Parathyroid adenoma (tissue), 2 donors: Measurements from ENCODE around the gene ULK2.

Experiments used
- H2AFZ ChIP-seq: fragments of 300-600 bp; sonication (generic); one replicate; pipeline ENCODE4 v1.7.0; 2017; ENCODE audit warnings: antibody characterized with exemption, mild to moderate bottlenecking
- H3K27ac ChIP-seq: fragments of 300-600 bp; sonication (generic); one replicate; pipeline ENCODE4 v1.7.0; 2017
- H3K27me3 ChIP-seq: fragments of 300-600 bp; sonication (generic); one replicate; pipeline ENCODE4 v1.7.0; 2017; ENCODE audit warnings: low read length; ENCODE audit not compliant: control insufficient read depth, insufficient read depth
- H3K36me3 ChIP-seq: fragments of 300-600 bp; sonication (generic); one replicate; pipeline ENCODE4 v1.7.0; 2017; ENCODE audit warnings: low read length; ENCODE audit not compliant: control insufficient read depth, insufficient read depth
- H3K4me1 ChIP-seq: fragments of 300-600 bp; sonication (generic); one replicate; pipeline ENCODE4 v1.7.0; 2017; ENCODE audit warnings: control low read depth
- H3K4me2 ChIP-seq: fragments of 300-600 bp; sonication (generic); one replicate; pipeline ENCODE4 v1.7.0; 2017; ENCODE audit warnings: low read length
- H3K4me3 ChIP-seq: fragments of 300-600 bp; sonication (generic); one replicate; pipeline ENCODE4 v1.7.0; 2017; ENCODE audit warnings: low read depth, low read length
- H3K79me2 ChIP-seq: fragments of 300-600 bp; sonication (generic); one replicate; pipeline ENCODE4 v1.7.0; 2017; ENCODE audit warnings: control low read depth
- H3K9ac ChIP-seq: fragments of 300-600 bp; sonication (generic); one replicate; pipeline ENCODE4 v1.7.0; 2017; ENCODE audit warnings: mild to moderate bottlenecking
- H3K9me3 ChIP-seq: fragments of 300-600 bp; sonication (generic); one replicate; pipeline ENCODE4 v1.7.0; 2017; ENCODE audit warnings: low read length; ENCODE audit not compliant: control insufficient read depth
- CTCF ChIP-seq: fragments of 300-600 bp; sonication (generic); IDR thresholded peaks from one replicate; pipeline ENCODE4 v1.7.0; 2017; ENCODE audit warnings: antibody characterized with exemption, mild to moderate bottlenecking
- donor health status: primary hyperparathyroidism.

ULK2 gene

GRCh38 chr17:19800571-19800970, 67.2 kb downstream of the ULK2 start:
- Histone ChIP-seq H3K4me3 (no peak overlapping the region), H3K4me1 (no peaks in the 10 kb centered on the region), H3K27ac (no peak overlapping the region), H3K79me2 (no peaks in the 10 kb centered on the region), H3K9me3 (no peaks in the 10 kb centered on the region), H3K9ac (no peak overlapping the region), H3K36me3 (no peaks in the 10 kb centered on the region), H3K27me3 (no peaks in the 10 kb centered on the region), H3K4me2 (no peak overlapping the region), H2AFZ (no peak overlapping the region)
- TF ChIP-seq CTCF: no peak

GRCh38 chr17:19799796-19800195, 67.9 kb downstream of the ULK2 start:
- H3K36me3 ChIP-seq: no peaks in the 10 kb centered on the region
- no peak overlapping the region for H3K4me3 ChIP-seq
- no peak overlapping the region for H3K27ac ChIP-seq

GRCh38 chr17:19796457-19796856, 71.3 kb downstream of the ULK2 start:
- no peak overlapping the region for H3K4me2 ChIP-seq
- no peak overlapping the region for H2AFZ ChIP-seq
- no peaks in the 10 kb centered on the region for H3K27me3 ChIP-seq
- H3K9me3 ChIP-seq: no peaks in the 10 kb centered on the region
- no peak for TF ChIP-seq CTCF
- H3K4me3 ChIP-seq: no peak overlapping the region
- no peaks in the 10 kb centered on the region for H3K36me3 ChIP-seq
- no peaks in the 10 kb centered on the region for H3K4me1 ChIP-seq
- H3K27ac ChIP-seq: no peak overlapping the region
- H3K79me2 ChIP-seq: no peaks in the 10 kb centered on the region
- no peak overlapping the region for H3K9ac ChIP-seq

More at GRCh38 chr17:19799796-19800195, 67.9 kb downstream of the ULK2 start:
- Histone ChIP-seq H3K27me3 (no peaks in the 10 kb centered on the region), H3K9ac (no peak overlapping the region), H2AFZ (no peak overlapping the region), H3K4me2 (no peak overlapping the region), H3K9me3 (no peaks in the 10 kb centered on the region), H3K79me2 (no peaks in the 10 kb centered on the region), H3K4me1 (no peaks in the 10 kb centered on the region)
- TF ChIP-seq CTCF: no peak

DNA sequence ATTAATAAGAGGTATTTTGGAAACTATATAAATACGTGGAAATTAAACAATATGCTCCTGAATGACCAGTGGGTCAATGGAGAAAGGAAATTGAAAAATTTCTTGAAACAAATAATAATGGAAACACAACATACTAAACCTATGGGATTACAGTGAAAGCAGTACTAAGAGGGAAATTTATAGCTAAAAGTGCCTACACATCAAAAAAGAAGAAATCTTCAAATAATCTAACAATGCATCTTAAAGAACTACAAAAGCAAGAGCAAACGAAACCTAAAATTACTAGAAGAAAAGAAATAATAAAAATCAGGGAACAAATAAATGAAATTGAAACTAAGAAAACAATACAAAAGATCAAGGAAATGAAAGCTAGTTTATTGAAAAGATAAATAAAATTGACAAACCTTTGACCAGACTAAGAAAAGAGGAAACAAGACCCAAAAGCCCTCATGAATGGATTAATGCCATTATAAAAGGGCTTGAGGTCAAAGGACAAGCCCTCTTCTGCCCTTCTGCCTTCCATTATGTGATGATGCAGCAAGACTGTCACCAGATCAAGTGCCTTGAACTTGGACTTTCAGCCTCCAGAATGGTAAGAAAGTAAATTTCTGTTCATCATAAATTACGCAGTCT, 75.7 kb downstream of the ULK2 start:
- Histone ChIP-seq H3K4me3 (no peak overlapping the region), H3K4me2 (no peak overlapping the region), H3K4me1 (no peaks in the 10 kb centered on the region), H3K9ac (no peak overlapping the region), H3K9me3 (no peaks in the 10 kb centered on the region), H3K79me2 (no peaks in the 10 kb centered on the region), H3K27ac (no peak overlapping the region), H3K36me3 (no peaks in the 10 kb centered on the region), H3K27me3 (no peaks in the 10 kb centered on the region), H2AFZ (no peak overlapping the region)
- TF ChIP-seq CTCF: no peak

GRCh38 chr17:19787733-19788357, 79.9 kb downstream of the ULK2 start:
- Histone ChIP-seq H3K27me3 (no peaks in the 10 kb centered on the region), H3K9ac (no peak overlapping the region), H2AFZ (no peak overlapping the region), H3K36me3 (no peaks in the 10 kb centered on the region), H3K27ac (no peak overlapping the region), H3K9me3 (no peaks in the 10 kb centered on the region), H3K4me1 (no peaks in the 10 kb centered on the region), H3K79me2 (no peaks in the 10 kb centered on the region), H3K4me3 (no peak overlapping the region), H3K4me2 (no peak overlapping the region)
- no peak for TF ChIP-seq CTCF
